Activated CD4-positive, alpha-beta T cell treated with anti-CD3 and anti-CD28 coated beads, Interleukin-2, amount 50 U/mL, for 1 hour (primary cell): ENCODE results near the gene TSPAN7.

Experiments used
- DNase-seq: peaks from one replicate; pipeline ENCODE4 v3.0.0-alpha.2; 2020

The TSPAN7 gene

GRCh38 chrX:38596939-38597338 is 35.6 kb downstream of the TSPAN7 start:
- DNase-seq = no peak

GRCh38 chrX:38599796-38600755 is 38.7 kb downstream of the TSPAN7 start:
- no peak for DNase-seq

GRCh38 chrX:38601866-38602265 is 40.5 kb downstream of the TSPAN7 start:
- no peak for DNase-seq

- DNase-seq = no peak
Measured at GRCh38 chrX:38606821-38607220, 45.5 kb downstream of the TSPAN7 start.

- no peak for DNase-seq
Measured at GRCh38 chrX:38607976-38608375, 46.6 kb downstream of the TSPAN7 start.

- no peak for DNase-seq
Measured at GRCh38 chrX:38610849-38611248, 49.5 kb downstream of the TSPAN7 start.

GRCh38 chrX:38612281-38612680 is 50.9 kb downstream of the TSPAN7 start:
- DNase-seq = no peak

GRCh38 chrX:38614485-38614884 is 53.1 kb downstream of the TSPAN7 start:
- no peak for DNase-seq

GRCh38 chrX:38616904-38617303 is 55.6 kb downstream of the TSPAN7 start:
- no peak for DNase-seq

- no peak for DNase-seq
Measured at GRCh38 chrX:38618180-38618579, 56.8 kb downstream of the TSPAN7 start.

GRCh38 chrX:38620623-38621022 is 59.3 kb downstream of the TSPAN7 start:
- no peak for DNase-seq

GRCh38 chrX:38626296-38626695 is 65.0 kb downstream of the TSPAN7 start:
- DNase-seq = no peak

- no peak for DNase-seq
Measured at GRCh38 chrX:38627683-38628082, 66.3 kb downstream of the TSPAN7 start.

- no peak for DNase-seq
Measured at GRCh38 chrX:38628587-38628986, 67.2 kb downstream of the TSPAN7 start.

GRCh38 chrX:38632516-38632915 is 71.2 kb downstream of the TSPAN7 start:
- no peak for DNase-seq

- DNase-seq = no peak
Measured at GRCh38 chrX:38634665-38635064, 73.3 kb downstream of the TSPAN7 start.

GRCh38 chrX:38636949-38637819 is 75.8 kb downstream of the TSPAN7 start:
- no peak for DNase-seq

GRCh38 chrX:38638952-38639529 is 77.7 kb downstream of the TSPAN7 start:
- DNase-seq = no peak

GRCh38 chrX:38639730-38640129 is 78.4 kb downstream of the TSPAN7 start:
- no peak for DNase-seq

GRCh38 chrX:38641197-38641596 is 79.9 kb downstream of the TSPAN7 start:
- no peak for DNase-seq

GRCh38 chrX:38643903-38644302 is 82.6 kb downstream of the TSPAN7 start:
- DNase-seq = no peak

GRCh38 chrX:38646129-38646528 is 84.8 kb downstream of the TSPAN7 start:
- no peak for DNase-seq

GRCh38 chrX:38649221-38649620 is 87.9 kb downstream of the TSPAN7 start:
- DNase-seq = no peak
